ENCODE measurements around the gene GYG2.
"Not testable (repeated sequence)": the region's sequence is repeated elsewhere in the genome, so short reads cannot be mapped to it uniquely, and the experiment has no call there.

The GYG2 gene

DNA sequence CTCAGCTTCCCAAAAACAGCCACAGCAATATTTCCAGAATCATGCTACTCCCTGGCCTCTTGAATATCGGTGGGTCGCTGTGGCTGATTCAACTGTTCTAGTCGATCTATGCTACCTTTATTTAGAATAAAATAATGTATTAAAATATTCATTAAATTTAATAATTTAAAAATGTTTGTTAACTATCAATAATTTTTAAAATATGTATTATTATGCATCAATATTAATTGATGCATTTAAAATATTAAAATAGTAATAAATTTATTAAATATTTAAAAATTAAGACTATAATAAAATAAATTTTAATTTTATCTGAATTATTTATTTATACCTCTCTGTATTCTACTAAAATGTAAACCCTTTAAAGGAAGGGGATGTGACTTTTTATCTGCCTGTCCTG, 81.4 kb downstream of the GYG2 start:
- no peak for DNase-seq

DNA sequence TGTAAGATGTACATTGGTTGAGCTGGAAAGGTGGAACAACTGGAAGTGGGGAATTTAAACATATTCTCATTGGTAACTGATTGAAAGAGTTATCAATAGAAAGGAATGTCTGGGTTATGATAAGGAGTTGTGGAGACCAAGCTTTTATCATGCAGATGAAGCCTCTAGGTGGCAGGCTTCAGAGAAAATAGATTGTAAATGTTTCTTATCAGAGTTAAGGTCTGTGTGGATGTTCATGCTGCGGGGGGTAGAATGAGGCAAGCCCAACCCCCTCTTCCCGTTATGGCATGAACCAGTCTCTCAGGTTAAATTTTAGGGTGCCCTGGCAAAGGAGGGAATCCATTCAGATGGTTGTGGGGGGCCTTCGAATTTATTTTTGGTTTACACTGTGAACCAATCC, 84.4 kb downstream of the GYG2 start:
- no peak for DNase-seq

DNA sequence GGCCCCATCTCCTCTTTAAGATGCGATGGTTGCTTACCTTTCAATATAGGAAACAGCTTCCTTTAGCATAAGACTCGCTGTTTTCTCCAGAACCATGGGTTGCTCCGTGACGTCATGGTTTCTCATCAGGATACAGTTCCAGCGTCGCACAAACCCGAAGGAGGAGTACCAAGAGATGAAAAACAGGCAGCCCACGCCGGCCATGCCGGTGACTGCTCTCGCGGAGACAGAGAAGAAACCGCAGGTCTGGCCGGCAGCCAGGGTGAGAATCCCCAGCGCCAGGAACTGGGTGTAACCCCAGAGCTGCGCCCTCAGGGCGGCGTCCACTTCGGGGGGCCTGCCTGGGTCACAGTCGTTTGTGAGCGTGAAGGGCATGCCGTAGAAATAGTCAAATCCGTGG, 89.0 kb downstream of the GYG2 start:
- DNase-seq, result no peak

DNA sequence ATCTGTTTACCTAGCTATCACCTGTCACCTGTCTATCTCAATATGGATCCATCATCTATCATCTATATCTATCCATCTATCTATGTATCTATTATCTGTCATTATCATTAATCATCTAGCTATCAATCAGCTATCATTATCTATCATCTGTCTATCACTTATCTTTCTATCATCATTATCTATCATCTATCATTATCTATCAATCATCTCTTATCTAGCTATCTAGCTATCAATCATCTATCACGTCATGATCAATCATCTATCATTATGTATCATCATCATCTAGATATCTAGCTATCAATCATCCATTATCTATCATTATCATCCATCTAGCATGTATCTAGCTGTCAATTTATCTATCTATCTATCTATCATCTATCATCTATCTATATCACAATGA, 92.5 kb downstream of the GYG2 start:
- no peak for DNase-seq

DNA sequence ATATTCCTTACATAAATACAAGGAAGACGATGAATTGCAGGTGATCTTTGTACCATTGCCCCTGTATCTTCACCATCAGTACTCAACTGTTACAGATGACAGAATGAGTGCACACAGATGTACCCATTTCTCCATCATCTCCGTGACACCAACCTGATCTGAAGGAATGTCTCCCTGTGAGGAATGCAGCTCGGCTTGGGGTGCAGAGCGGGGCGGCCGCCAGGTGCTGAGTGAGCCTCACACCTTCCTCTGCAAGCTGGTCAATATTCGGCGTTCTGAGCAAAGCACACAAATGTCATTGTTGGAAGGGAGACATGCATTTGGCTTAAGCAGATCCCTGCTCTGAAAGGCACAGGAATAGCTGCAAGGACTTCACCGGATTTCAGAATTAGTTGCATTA, 93.0 kb downstream of the GYG2 start:
- no peak for DNase-seq

DNA sequence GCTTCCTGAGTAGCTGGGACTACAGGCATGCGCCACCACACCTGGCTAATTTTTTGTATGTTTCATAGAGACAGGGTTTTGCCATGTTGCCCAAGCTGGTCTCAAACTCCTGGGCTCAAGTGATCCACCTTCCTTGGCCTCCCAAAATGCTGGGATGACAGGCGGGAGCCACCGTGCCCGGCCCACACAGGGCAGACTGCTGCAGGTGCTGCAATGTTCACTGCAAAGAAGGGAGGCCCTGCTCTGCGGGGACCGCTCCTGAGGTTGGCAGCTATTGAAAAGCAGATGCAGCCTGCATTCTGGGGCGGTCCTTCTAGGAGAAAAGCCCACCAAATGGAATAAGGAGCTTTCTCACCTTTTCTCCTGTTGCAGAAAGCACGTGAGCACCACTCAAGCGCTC, 95.4 kb downstream of the GYG2 start:
- DNase-seq, result no peak

DNA sequence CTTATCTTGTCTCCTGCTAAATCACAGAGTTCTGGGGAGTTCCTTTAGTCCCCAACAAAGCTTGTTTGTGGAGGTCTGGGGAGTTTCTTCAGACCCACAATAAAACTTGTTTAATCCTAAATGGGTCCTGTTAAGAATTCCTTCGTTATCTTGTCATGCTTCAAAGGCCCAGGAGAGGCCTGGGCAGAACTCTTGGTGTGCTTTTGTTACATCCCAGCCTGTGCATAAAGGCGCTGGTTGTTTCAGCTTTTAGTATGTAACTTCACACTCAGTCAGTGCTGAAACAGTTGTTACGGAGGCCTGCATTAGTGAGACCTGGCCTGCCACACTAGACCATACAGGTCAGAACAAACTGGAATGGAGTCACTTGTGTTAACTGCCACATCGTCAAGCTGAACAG, 97.5 kb downstream of the GYG2 start:
- DNase-seq, result not testable (repeated sequence)

DNA sequence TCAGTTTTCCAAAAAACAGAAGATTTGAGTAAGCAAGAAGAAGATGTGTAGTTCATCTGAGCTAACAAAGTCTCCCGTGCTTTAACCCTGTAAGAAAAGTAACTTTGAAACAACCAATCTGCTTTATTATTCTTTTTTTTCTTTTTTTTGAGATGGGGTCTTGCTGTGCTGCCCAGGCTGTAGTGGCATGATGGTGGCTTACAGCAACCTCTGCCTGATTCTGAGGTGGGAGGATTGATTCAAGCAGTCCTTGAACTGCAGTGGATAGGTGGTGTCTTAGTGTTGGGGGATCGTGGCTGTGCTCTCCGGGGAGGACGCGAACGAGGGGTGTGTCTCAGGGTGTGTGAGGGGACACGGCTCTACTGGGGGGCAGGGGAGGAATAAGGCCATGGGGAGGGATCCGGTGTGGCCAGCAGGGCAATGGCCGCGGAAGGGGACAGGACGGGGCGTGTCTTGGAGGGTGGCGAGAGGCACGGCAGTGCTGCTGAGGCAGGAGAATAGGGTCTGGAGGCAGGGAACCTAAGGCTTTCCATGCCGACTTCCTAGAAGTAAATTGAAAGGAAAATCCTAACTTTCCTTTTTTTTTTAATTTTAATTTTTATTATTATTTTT, 98.0 kb downstream of the GYG2 start:
- no peak for DNase-seq

DNA sequence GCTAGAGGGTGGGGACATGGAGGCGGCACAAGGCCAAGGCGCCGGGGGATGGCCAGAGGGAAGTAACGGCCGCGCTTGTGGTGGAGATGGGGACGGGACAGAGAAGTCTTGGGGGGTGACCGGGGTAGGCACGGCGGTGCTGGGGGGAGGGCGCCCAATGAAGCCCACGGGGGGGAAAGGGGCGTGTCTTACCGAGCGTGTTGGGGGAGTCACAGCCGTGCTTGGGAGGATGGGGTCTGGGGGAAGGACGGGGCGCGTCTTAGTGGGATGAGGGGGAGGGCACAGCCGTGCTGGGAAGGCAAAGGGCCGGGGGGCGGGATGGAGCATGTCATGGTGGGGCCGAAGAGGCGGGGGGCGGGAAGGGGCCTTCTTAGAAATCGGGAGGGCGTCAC, 99.5 kb downstream of the GYG2 start:
- DNase-seq, result no peak

DNA sequence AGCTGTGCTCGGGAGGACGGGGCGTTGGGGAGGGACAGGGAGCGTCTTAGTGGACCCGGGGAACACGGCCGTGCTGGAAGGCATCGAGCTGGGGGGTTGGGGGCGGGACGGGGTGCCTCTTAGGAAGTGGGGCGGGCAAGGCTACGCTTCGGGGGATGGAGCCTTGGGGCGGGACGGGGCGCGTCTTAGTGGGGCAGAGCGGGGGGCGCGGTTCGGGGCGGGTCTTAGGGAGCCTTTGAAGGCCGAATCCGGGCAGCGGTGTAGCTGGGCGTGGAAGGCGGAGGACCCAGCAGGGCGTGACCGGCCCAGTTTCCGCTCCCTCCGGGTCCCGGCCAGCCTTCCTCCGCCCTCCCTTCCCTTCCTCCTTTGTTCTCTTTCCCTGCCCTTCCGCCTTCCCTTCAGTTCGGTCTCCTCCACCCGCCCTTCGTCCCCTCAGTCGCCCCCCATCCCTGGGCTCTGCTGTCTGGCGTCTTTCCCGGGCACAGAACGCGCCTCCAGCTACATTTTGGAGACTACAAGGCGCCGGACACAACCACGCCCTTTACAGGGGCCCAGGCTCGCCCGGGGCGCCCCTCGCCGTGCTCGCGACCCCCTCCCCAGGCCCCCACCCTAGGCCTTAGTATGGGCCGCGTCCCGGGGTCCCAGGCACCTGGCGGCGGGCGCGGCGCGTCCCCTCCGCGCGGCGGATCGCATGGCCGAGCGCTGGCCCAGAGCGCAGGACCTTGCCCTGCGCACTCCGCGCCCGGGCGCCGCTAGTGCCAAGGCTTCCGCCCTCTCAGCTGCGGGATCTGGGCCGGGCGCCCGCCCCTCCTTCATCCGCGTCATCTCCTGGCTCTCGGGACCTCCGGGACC, 100.1 kb downstream of the GYG2 start, which contains the start of gene ARSD:
Gene ARSD, minus strand, starts transcription at position 757 of the 852 bp plus-strand sequence. Its CDS starts 64 bp downstream, at position 693.
- peak; percentile 68 for DNase-seq

DNA sequence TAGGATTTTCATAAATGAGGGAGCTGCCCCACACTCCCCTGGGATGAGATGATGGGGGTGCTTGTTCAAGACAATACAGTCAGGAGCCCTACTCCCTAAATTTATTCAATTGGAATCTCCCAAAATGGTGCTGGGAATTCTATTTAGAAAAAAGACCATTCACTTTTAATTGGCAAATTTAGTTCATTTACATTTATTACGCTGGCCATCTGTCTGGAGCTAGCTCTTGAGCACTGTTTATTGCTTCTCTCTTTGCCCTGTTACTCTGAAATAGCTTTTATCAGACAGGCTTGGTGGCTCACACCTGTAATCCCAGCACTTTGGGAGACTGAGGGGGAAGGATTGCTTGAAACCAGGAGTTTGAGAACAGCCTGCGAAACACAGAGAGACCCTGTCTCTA, 102.4 kb downstream of the GYG2 start:
- no peak for DNase-seq

DNA sequence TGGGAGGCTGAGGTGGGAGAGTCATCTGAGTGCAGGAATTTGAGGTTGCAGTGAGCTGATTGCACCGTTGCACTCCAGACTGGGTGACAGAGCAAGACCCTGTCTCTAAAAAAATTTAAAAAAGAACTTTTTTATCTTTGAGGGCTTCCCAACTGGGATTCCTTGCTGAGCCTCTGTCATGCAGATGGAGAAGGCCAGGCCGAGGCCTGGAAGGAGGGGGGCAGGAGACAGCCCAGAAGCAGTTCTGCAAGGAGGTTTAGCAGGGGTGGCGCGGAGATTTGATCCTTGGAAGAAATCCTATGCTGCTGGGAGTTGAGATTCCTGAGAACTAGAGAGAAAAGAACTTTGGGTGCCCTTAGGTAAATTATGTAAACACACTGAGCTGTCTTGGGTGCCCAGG, 102.9 kb downstream of the GYG2 start:
- no peak for DNase-seq
